ENCODE measurements around the gene ANAPC2.

The ANAPC2 gene

GRCh38 chr9:137182836-137183235, 5.5 kb downstream of the ANAPC2 start:
- Histone ChIP-seq H2BK5ac (ENCODE audit: low read depth, low read length, poor library complexity, severe bottlenecking) (no peak overlapping the region), H3K18ac (ENCODE audit: low read depth in 1 of 2, low read length in 2 of 2) (no peak overlapping the region), H2BK120ac (ENCODE audit: low read depth, low read length) (no peak overlapping the region), H3K4me3 (ENCODE audit: insufficient read depth in 1 of 2, low read depth in 1 of 2, low read length in 2 of 2) (no peak overlapping the region), H2AFZ (ENCODE audit: low read depth, low read length) (no peak overlapping the region), H3K27ac (ENCODE audit: low read length, poor library complexity, severe bottlenecking) (no peak overlapping the region), H2BK12ac (ENCODE audit: low read length in 2 of 2) (no peak overlapping the region), H3K23ac (ENCODE audit: low read length in 2 of 2) (no peak overlapping the region), H4K91ac (ENCODE audit: low read length) (no peak overlapping the region), H3K4ac (ENCODE audit: low read depth in 1 of 2, low read length in 2 of 2) (no peak overlapping the region), H3K4me2 (ENCODE audit: low read length, poor library complexity, severe bottlenecking) (no peak overlapping the region), H3K9ac (ENCODE audit: low read length) (no peak overlapping the region), H2AK5ac (ENCODE audit: low read length, severe bottlenecking) (no peak overlapping the region), H2BK15ac (ENCODE audit: low read depth, poor library complexity, severe bottlenecking) (no peak overlapping the region), H3K27me3 (ENCODE audit: control insufficient read depth in 1 of 2, insufficient read depth in 1 of 2, low read length in 2 of 2) (no peaks in the 10 kb centered on the region), H3K14ac (ENCODE audit: low read length in 2 of 2) (no peak overlapping the region), H3K4me1 (ENCODE audit: control insufficient read depth, insufficient read depth, low read depth, low read length) (peaks cover 26% of the 10 kb centered on the region), H3K36me3 (ENCODE audit: control insufficient read depth in 1 of 2, insufficient read depth in 2 of 2, low read depth in 1 of 2, low read length in 2 of 2) (peaks cover 76 to 91% of the 10 kb centered on the region in 2 experiments), H3K9me3 (ENCODE audit: control insufficient read depth, low read length) (no peaks in the 10 kb centered on the region), H3K79me1 (replicated peaks; ENCODE audit: low read length, poor library complexity, severe bottlenecking) (peaks cover 45% of the 10 kb centered on the region), H4K8ac (ENCODE audit: low read length) (no peak overlapping the region)
- DNase-seq, result no peak
- WGBS, result 95% methylated on average over 17 of the region's 17 CpGs

- no peak overlapping the region for H2AFZ ChIP-seq (ENCODE audit: low read depth, low read length)
- no peak overlapping the region for H3K4me2 ChIP-seq (ENCODE audit: low read length, poor library complexity, severe bottlenecking)
- H3K9me3 ChIP-seq (ENCODE audit: control insufficient read depth, low read length), result no peaks in the 10 kb centered on the region
- 97% methylated on average over 22 of the region's 22 CpGs for WGBS
- no peak overlapping the region for H2BK15ac ChIP-seq (ENCODE audit: low read depth, poor library complexity, severe bottlenecking)
- H2BK120ac ChIP-seq (ENCODE audit: low read depth, low read length), result no peak overlapping the region
- H3K36me3 ChIP-seq (ENCODE audit: control insufficient read depth in 1 of 2, insufficient read depth in 2 of 2, low read depth in 1 of 2, low read length in 2 of 2), result peaks cover 76 to 96% of the 10 kb centered on the region in 2 experiments
- no peak overlapping the region for H2AK5ac ChIP-seq (ENCODE audit: low read length, severe bottlenecking)
- no peak overlapping the region for H3K4ac ChIP-seq (ENCODE audit: low read depth in 1 of 2, low read length in 2 of 2)
- DNase-seq, result no peak
- H3K4me3 ChIP-seq (ENCODE audit: insufficient read depth in 1 of 2, low read depth in 1 of 2, low read length in 2 of 2), result no peak overlapping the region
- no peak overlapping the region for H3K23ac ChIP-seq (ENCODE audit: low read length in 2 of 2)
- H3K18ac ChIP-seq (ENCODE audit: low read depth in 1 of 2, low read length in 2 of 2), result no peak overlapping the region
- H4K91ac ChIP-seq (ENCODE audit: low read length), result no peak overlapping the region
- peaks cover 36% of the 10 kb centered on the region for H3K79me1 ChIP-seq (replicated peaks; ENCODE audit: low read length, poor library complexity, severe bottlenecking)
- H4K8ac ChIP-seq (ENCODE audit: low read length), result no peak overlapping the region
- no peaks in the 10 kb centered on the region for H3K27me3 ChIP-seq (ENCODE audit: control insufficient read depth in 1 of 2, insufficient read depth in 1 of 2, low read length in 2 of 2)
- H2BK12ac ChIP-seq (ENCODE audit: low read length in 2 of 2), result no peak overlapping the region
- H3K14ac ChIP-seq (ENCODE audit: low read length in 2 of 2), result no peak overlapping the region
- H2BK5ac ChIP-seq (ENCODE audit: low read depth, low read length, poor library complexity, severe bottlenecking), result no peak overlapping the region
- H3K4me1 ChIP-seq (ENCODE audit: control insufficient read depth, insufficient read depth, low read depth, low read length), result peaks cover 15% of the 10 kb centered on the region
- H3K9ac ChIP-seq (ENCODE audit: low read length), result no peak overlapping the region
- H3K27ac ChIP-seq (ENCODE audit: low read length, poor library complexity, severe bottlenecking), result no peak overlapping the region
These were observed 6.7 kb downstream of the ANAPC2 start for GRCh38 chr9:137181680-137182079.

GRCh38 chr9:137180491-137180890, 7.9 kb downstream of the ANAPC2 start:
- Histone ChIP-seq H2AFZ (ENCODE audit: low read depth, low read length) (no peak overlapping the region), H2BK15ac (ENCODE audit: low read depth, poor library complexity, severe bottlenecking) (no peak overlapping the region), H2BK12ac (ENCODE audit: low read length in 2 of 2) (no peak overlapping the region), H3K36me3 (ENCODE audit: control insufficient read depth in 1 of 2, insufficient read depth in 2 of 2, low read depth in 1 of 2, low read length in 2 of 2) (peaks cover 65 to 88% of the 10 kb centered on the region in 2 experiments), H3K4me3 (ENCODE audit: insufficient read depth in 1 of 2, low read depth in 1 of 2, low read length in 2 of 2) (no peak overlapping the region), H3K4me1 (ENCODE audit: control insufficient read depth, insufficient read depth, low read depth, low read length) (peaks cover 7% of the 10 kb centered on the region), H3K14ac (ENCODE audit: low read length in 2 of 2) (no peak overlapping the region), H3K23ac (ENCODE audit: low read length in 2 of 2) (no peak overlapping the region), H3K9ac (ENCODE audit: low read length) (no peak overlapping the region), H3K9me3 (ENCODE audit: control insufficient read depth, low read length) (no peaks in the 10 kb centered on the region), H3K18ac (ENCODE audit: low read depth in 1 of 2, low read length in 2 of 2) (no peak overlapping the region), H2BK5ac (ENCODE audit: low read depth, low read length, poor library complexity, severe bottlenecking) (no peak overlapping the region), H2AK5ac (ENCODE audit: low read length, severe bottlenecking) (no peak overlapping the region), H3K27ac (ENCODE audit: low read length, poor library complexity, severe bottlenecking) (no peak overlapping the region), H3K4ac (ENCODE audit: low read depth in 1 of 2, low read length in 2 of 2) (no peak overlapping the region), H3K4me2 (ENCODE audit: low read length, poor library complexity, severe bottlenecking) (no peak overlapping the region), H4K91ac (ENCODE audit: low read length) (no peak overlapping the region), H4K8ac (ENCODE audit: low read length) (no peak overlapping the region), H2BK120ac (ENCODE audit: low read depth, low read length) (no peak overlapping the region), H3K27me3 (ENCODE audit: control insufficient read depth in 1 of 2, insufficient read depth in 1 of 2, low read length in 2 of 2) (no peaks in the 10 kb centered on the region), H3K79me1 (replicated peaks; ENCODE audit: low read length, poor library complexity, severe bottlenecking) (peaks cover 24% of the 10 kb centered on the region)
- WGBS, result 98% methylated on average over 20 of the region's 20 CpGs
- no peak for DNase-seq

GRCh38 chr9:137179761-137180160, 8.6 kb downstream of the ANAPC2 start:
- Histone ChIP-seq H2BK15ac (ENCODE audit: low read depth, poor library complexity, severe bottlenecking) (no peak overlapping the region), H3K79me1 (replicated peaks; ENCODE audit: low read length, poor library complexity, severe bottlenecking) (peaks cover 17% of the 10 kb centered on the region), H2BK12ac (ENCODE audit: low read length in 2 of 2) (no peak overlapping the region), H3K27me3 (ENCODE audit: control insufficient read depth in 1 of 2, insufficient read depth in 1 of 2, low read length in 2 of 2) (peaks cover 0 to 4% of the 10 kb centered on the region in 2 experiments), H2AK5ac (ENCODE audit: low read length, severe bottlenecking) (no peak overlapping the region), H2BK5ac (ENCODE audit: low read depth, low read length, poor library complexity, severe bottlenecking) (no peak overlapping the region), H3K14ac (ENCODE audit: low read length in 2 of 2) (no peak overlapping the region), H3K9ac (ENCODE audit: low read length) (no peak overlapping the region), H3K23ac (ENCODE audit: low read length in 2 of 2) (no peak overlapping the region), H3K18ac (ENCODE audit: low read depth in 1 of 2, low read length in 2 of 2) (no peak overlapping the region), H2AFZ (ENCODE audit: low read depth, low read length) (no peak overlapping the region), H3K9me3 (ENCODE audit: control insufficient read depth, low read length) (no peaks in the 10 kb centered on the region), H3K4me1 (ENCODE audit: control insufficient read depth, insufficient read depth, low read depth, low read length) (peaks cover 7% of the 10 kb centered on the region), H3K4me2 (ENCODE audit: low read length, poor library complexity, severe bottlenecking) (no peak overlapping the region), H2BK120ac (ENCODE audit: low read depth, low read length) (no peak overlapping the region), H3K4me3 (ENCODE audit: insufficient read depth in 1 of 2, low read depth in 1 of 2, low read length in 2 of 2) (no peak overlapping the region), H4K8ac (ENCODE audit: low read length) (no peak overlapping the region), H4K91ac (ENCODE audit: low read length) (no peak overlapping the region), H3K27ac (ENCODE audit: low read length, poor library complexity, severe bottlenecking) (no peak overlapping the region), H3K36me3 (ENCODE audit: control insufficient read depth in 1 of 2, insufficient read depth in 2 of 2, low read depth in 1 of 2, low read length in 2 of 2) (peaks cover 61 to 80% of the 10 kb centered on the region in 2 experiments), H3K4ac (ENCODE audit: low read depth in 1 of 2, low read length in 2 of 2) (no peak overlapping the region)
- 97% methylated on average over 17 of the region's 17 CpGs for WGBS
- DNase-seq, result no peak
